H1 (cell line): Measurements from ENCODE around the gene CPNE8.

Experiments used
- CBX8 ChIP-seq: fragments of 300-800, 300-1000 bp; sonication (generic); IDR thresholded peaks from 2 replicates; pipeline ENCODE4 v1.7.1; 2016; ENCODE audit warnings: low read depth, low read length, borderline replicate concordance
- CHD2 ChIP-seq: IDR thresholded peaks from 2 replicates; pipeline ENCODE4 v1.6.1; 2012; ENCODE audit warnings: low read length, improper control_type of control experiment
- CTCF ChIP-seq, 3 experiments: IDR thresholded peaks; 1 replicate in 2 of 3; 2 replicates in 1 of 3; pipeline versions ENCODE4 v1.5.1 to v1.6.1; 2011; ENCODE audit warnings: low read length in 3 of 3, mild to moderate bottlenecking in 3 of 3, inconsistent platforms in 2 of 3, low read depth in 1 of 3, moderate library complexity in 1 of 3; ENCODE audit not compliant: insufficient read depth in 1 of 3; ENCODE audit errors: control extremely low read depth in 1 of 3
- EZH2 ChIP-seq: fragments of 200-600 bp; sonication (generic); IDR thresholded peaks from 2 replicates; pipeline ENCODE4 v1.7.1; 2012; ENCODE audit warnings: low read depth, mild to moderate bottlenecking, moderate library complexity, low read length, inconsistent platforms; ENCODE audit not compliant: severe bottlenecking
- GABPA ChIP-seq: IDR thresholded peaks from 2 replicates; pipeline ENCODE4 v1.6.1; 2011; ENCODE audit warnings: mild to moderate bottlenecking, low read length, moderate library complexity, borderline replicate concordance; ENCODE audit not compliant: insufficient read depth
- POLR2AphosphoS5 ChIP-seq: IDR thresholded peaks from 2 replicates; pipeline ENCODE4 v1.6.1; 2011; ENCODE audit warnings: low read depth, low read length
- TEAD4 ChIP-seq: IDR thresholded peaks from 2 replicates; pipeline ENCODE4 v1.6.1; 2012; ENCODE audit warnings: low read depth, low read length, inconsistent platforms, mixed read lengths

DNA sequence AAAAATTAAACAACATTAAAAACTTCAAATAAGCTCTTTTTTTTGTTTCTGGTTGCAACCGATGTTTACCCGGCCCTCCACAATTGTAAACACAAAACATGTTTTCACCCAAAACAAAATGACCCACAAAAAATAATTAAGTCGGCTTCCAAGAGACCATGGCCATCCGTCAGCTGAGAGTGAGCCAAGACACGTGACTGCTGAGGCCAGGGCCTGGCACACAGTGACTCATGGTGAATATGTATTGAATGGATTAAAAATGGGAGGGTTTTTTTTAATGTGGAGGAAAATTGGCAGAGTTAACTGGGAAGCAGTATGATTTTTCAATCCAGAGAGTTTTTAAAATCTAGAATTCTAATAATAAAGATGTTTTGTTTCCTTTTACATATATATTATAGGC, 13.8 kb upstream of the CPNE8 start:
- no peak for TF ChIP-seq POLR2AphosphoS5
- no peak for TF ChIP-seq CBX8
- no peak for TF ChIP-seq GABPA
- no peak for TF ChIP-seq EZH2
- TF ChIP-seq CTCF (IDR thresholded peaks at IDR 0.05; ENCODE audit: control extremely low read depth in 1 of 3, insufficient read depth in 1 of 3, low read depth in 1 of 3, low read length in 3 of 3) = no peak
- no peak for TF ChIP-seq CHD2
- no peak for TF ChIP-seq TEAD4
